Activated naive CD8-positive, alpha-beta T cell treated with anti-CD3 and anti-CD28 coated beads, Interleukin-2, amount 10 ng/mL, durations not matched to agents 7 days and 5 days (primary cell): ENCODE results near the gene FRMD5. TPM values are rescaled to one million over a fixed set of nuclear protein-coding genes. Genes with fewer than 3 reads are reported as not detected.
"Not testable (repeated sequence)": the region's sequence is repeated elsewhere in the genome, so short reads cannot be mapped to it uniquely, and the experiment has no call there.

Source experiments
- ATAC-seq: fragments of 150-1000 bp; cut with Tn5 transposase; one replicate; pipeline ENCODE4 v1.10.0; 2021; ENCODE audit warnings: low read depth, moderate library complexity
- POLR2A ChIA-PET: fragments of 350-600 bp; sonication (Branson Sonifier 250); formaldehyde crosslinking; loops from one replicate; lab custom pipeline; 2021; ENCODE audit warnings: antibody characterized with exemption; lab: Charles Lee
- DNase-seq: peaks from one replicate; pipeline ENCODE4 v3.0.0; 2021
- H3K27ac Mint-ChIP-seq: one replicate; pipeline ENCODE4 v1.8.0; 2022; ENCODE audit warnings: mild to moderate bottlenecking, mixed read lengths
- H3K27me3 Mint-ChIP-seq: one replicate; pipeline ENCODE4 v1.8.0; 2022; ENCODE audit warnings: mild to moderate bottlenecking, moderate library complexity, mixed read lengths
- H3K36me3 Mint-ChIP-seq: one replicate; pipeline ENCODE4 v1.8.0; 2021; ENCODE audit warnings: mild to moderate bottlenecking, mixed read lengths
- H3K4me1 Mint-ChIP-seq: one replicate; pipeline ENCODE4 v1.8.0; 2021; ENCODE audit warnings: mixed read lengths
- H3K4me3 Mint-ChIP-seq: one replicate; pipeline ENCODE4 v1.8.0; 2022; ENCODE audit warnings: mild to moderate bottlenecking, moderate library complexity, mixed read lengths
- H3K9me3 Mint-ChIP-seq: one replicate; pipeline ENCODE4 v1.8.0; 2021; ENCODE audit warnings: mixed read lengths
- total RNA-seq, 2 experiments: library from RNA; stranded (reverse); gene quantifications; one replicate each; pipeline ENCODE4 v1.2.3, GENCODE V29; 2021

Gene FRMD5
- total RNA-seq: under 1 TPM in 1 of 2 experiments, not detected in 1; 0.26 TPM

GRCh38 chr15:44195151-44195740, at the start of gene FRMD5:
Gene FRMD5, minus strand, starts transcription at chr15:44195271.
- peaks cover 71% of the 10 kb centered on the region for H3K27me3 Mint-ChIP-seq
- peaks cover 10% of the 10 kb centered on the region for H3K4me1 Mint-ChIP-seq
- DNase-seq (peak; percentile 85), ATAC-seq (peak; percentile 95)
- peak within 1 kb of the TSS; percentile 91 for H3K4me3 Mint-ChIP-seq
- H3K9me3 Mint-ChIP-seq: no peaks in the 10 kb centered on the region
- POLR2A ChIA-PET: interaction anchor here (1.0 kb wide), 1 partner anchor 235 kb away, joined by 3 read pairs; no protein-coding TSS in a partner anchor
- H3K36me3 Mint-ChIP-seq: no peaks in the 10 kb centered on the region
- no peak within 1 kb of the TSS for H3K27ac Mint-ChIP-seq

GRCh38 chr15:44243829-44244228, 48.8 kb upstream of the FRMD5 start:
- ATAC-seq (no peak), DNase-seq (no peak)
- no peak overlapping the region for H3K4me3 Mint-ChIP-seq
- no peaks in the 10 kb centered on the region for H3K36me3 Mint-ChIP-seq
- POLR2A ChIA-PET: no interaction called here
- H3K9me3 Mint-ChIP-seq: no peaks in the 10 kb centered on the region
- H3K27me3 Mint-ChIP-seq: peaks cover 2% of the 10 kb centered on the region
- no peak overlapping the region for H3K27ac Mint-ChIP-seq
- no peaks in the 10 kb centered on the region for H3K4me1 Mint-ChIP-seq

- no peaks in the 10 kb centered on the region for H3K4me1 Mint-ChIP-seq
- POLR2A ChIA-PET: no interaction called here
- no peaks in the 10 kb centered on the region for H3K36me3 Mint-ChIP-seq
- peaks cover 2% of the 10 kb centered on the region for H3K27me3 Mint-ChIP-seq
- no peak overlapping the region for H3K27ac Mint-ChIP-seq
- DNase-seq: no peak
- H3K9me3 Mint-ChIP-seq: no peaks in the 10 kb centered on the region
- H3K4me3 Mint-ChIP-seq: no peak overlapping the region
- no peak for ATAC-seq
Measured at GRCh38 chr15:44243141-44243540, 48.1 kb upstream of the FRMD5 start.

GRCh38 chr15:44231842-44232241, 36.8 kb upstream of the FRMD5 start:
- POLR2A ChIA-PET: interaction anchor here (0.6 to 0.7 kb wide), 2 partner anchors 10 to 240 kb away, joined by 3 read pairs; no protein-coding TSS in a partner anchor
- H3K27ac Mint-ChIP-seq: no peak overlapping the region

GRCh38 chr15:44229301-44229700, 34.2 kb upstream of the FRMD5 start:
- not testable (repeated sequence) for ATAC-seq, H3K27ac Mint-ChIP-seq, H3K9me3 Mint-ChIP-seq, H3K36me3 Mint-ChIP-seq, DNase-seq, H3K4me1 Mint-ChIP-seq, H3K4me3 Mint-ChIP-seq
- H3K27me3 Mint-ChIP-seq: peaks cover 14% of the 10 kb centered on the region
- POLR2A ChIA-PET: interaction anchor here (0.7 kb wide), 1 partner anchor 253 kb away, joined by 7 read pairs; no protein-coding TSS in a partner anchor

More at GRCh38 chr15:44231842-44232241, 36.8 kb upstream of the FRMD5 start:
- Mint-ChIP-seq H3K4me3 (no peak overlapping the region), H3K27me3 (peaks cover 8% of the 10 kb centered on the region), H3K36me3 (no peaks in the 10 kb centered on the region), H3K4me1 (no peaks in the 10 kb centered on the region), H3K9me3 (no peaks in the 10 kb centered on the region)
- DNase-seq: no peak
- ATAC-seq: no peak

- no peak overlapping the region for H3K27ac Mint-ChIP-seq
- peaks cover 12% of the 10 kb centered on the region for H3K27me3 Mint-ChIP-seq
- H3K36me3 Mint-ChIP-seq: no peaks in the 10 kb centered on the region
- ATAC-seq (no peak), DNase-seq (no peak)
- no peak overlapping the region for H3K4me3 Mint-ChIP-seq
- H3K9me3 Mint-ChIP-seq: peaks cover 2% of the 10 kb centered on the region
- no peaks in the 10 kb centered on the region for H3K4me1 Mint-ChIP-seq
- POLR2A ChIA-PET: no interaction called here
Measured at GRCh38 chr15:44227584-44227983, 32.5 kb upstream of the FRMD5 start.

- H3K27ac Mint-ChIP-seq, H3K4me3 Mint-ChIP-seq, H3K9me3 Mint-ChIP-seq, H3K36me3 Mint-ChIP-seq, POLR2A ChIA-PET, ATAC-seq, DNase-seq, H3K4me1 Mint-ChIP-seq: not testable (repeated sequence)
- peaks cover 16% of the 10 kb centered on the region for H3K27me3 Mint-ChIP-seq
Measured at GRCh38 chr15:44227001-44227400, 31.9 kb upstream of the FRMD5 start.

- Mint-ChIP-seq H3K4me3 (no peak overlapping the region), H3K4me1 (peaks cover 1% of the 10 kb centered on the region), H3K36me3 (no peaks in the 10 kb centered on the region), H3K9me3 (peaks cover 2% of the 10 kb centered on the region), H3K27me3 (peaks cover 28% of the 10 kb centered on the region), H3K27ac (no peak overlapping the region)
- DNase-seq (no peak), ATAC-seq (no peak)
- POLR2A ChIA-PET: interaction anchor here (0.6 kb wide), 1 partner anchor 9 kb away, joined by 3 read pairs; no protein-coding TSS in a partner anchor
Measured at GRCh38 chr15:44222478-44222877, 27.4 kb upstream of the FRMD5 start.

- POLR2A ChIA-PET: no interaction called here
- no peak overlapping the region for H3K4me3 Mint-ChIP-seq
- ATAC-seq (no peak), DNase-seq (no peak)
- H3K27me3 Mint-ChIP-seq: peaks cover 26% of the 10 kb centered on the region
- no peaks in the 10 kb centered on the region for H3K36me3 Mint-ChIP-seq
- no peaks in the 10 kb centered on the region for H3K9me3 Mint-ChIP-seq
- peaks cover 1% of the 10 kb centered on the region for H3K4me1 Mint-ChIP-seq
- H3K27ac Mint-ChIP-seq: no peak overlapping the region
Measured at GRCh38 chr15:44219073-44219472, 24.0 kb upstream of the FRMD5 start.

GRCh38 chr15:44216958-44217357, 21.9 kb upstream of the FRMD5 start:
- Mint-ChIP-seq H3K9me3 (no peaks in the 10 kb centered on the region), H3K27me3 (peaks cover 24% of the 10 kb centered on the region), H3K36me3 (no peaks in the 10 kb centered on the region), H3K4me3 (no peak overlapping the region), H3K4me1 (peaks cover 1% of the 10 kb centered on the region), H3K27ac (no peak overlapping the region)
- DNase-seq: no peak
- POLR2A ChIA-PET: no interaction called here
- no peak for ATAC-seq

- Mint-ChIP-seq H3K27ac (no peak overlapping the region), H3K4me3 (no peak overlapping the region), H3K27me3 (peaks cover 22% of the 10 kb centered on the region), H3K36me3 (no peaks in the 10 kb centered on the region), H3K4me1 (peaks cover 1% of the 10 kb centered on the region), H3K9me3 (no peaks in the 10 kb centered on the region)
- DNase-seq: no peak
- POLR2A ChIA-PET: no interaction called here
- ATAC-seq: no peak
Measured at GRCh38 chr15:44215594-44215993, 20.5 kb upstream of the FRMD5 start.

GRCh38 chr15:44208956-44209355, 13.9 kb upstream of the FRMD5 start:
- POLR2A ChIA-PET: no interaction called here
- H3K4me1 Mint-ChIP-seq: no peaks in the 10 kb centered on the region
- no peaks in the 10 kb centered on the region for H3K36me3 Mint-ChIP-seq
- no peak overlapping the region for H3K4me3 Mint-ChIP-seq
- H3K27ac Mint-ChIP-seq: no peak overlapping the region
- DNase-seq (no peak), ATAC-seq (no peak)
- peaks cover 18% of the 10 kb centered on the region for H3K27me3 Mint-ChIP-seq
- H3K9me3 Mint-ChIP-seq: no peaks in the 10 kb centered on the region

- POLR2A ChIA-PET: no interaction called here
- no peak overlapping the region for H3K27ac Mint-ChIP-seq
- ATAC-seq: no peak
Measured at GRCh38 chr15:44207643-44208042, 12.6 kb upstream of the FRMD5 start.

GRCh38 chr15:44199393-44199792, 4.3 kb upstream of the FRMD5 start:
- Mint-ChIP-seq H3K4me1 (peaks cover 4% of the 10 kb centered on the region), H3K27ac (no peak overlapping the region), H3K9me3 (no peaks in the 10 kb centered on the region), H3K36me3 (no peaks in the 10 kb centered on the region), H3K27me3 (peaks cover 67% of the 10 kb centered on the region), H3K4me3 (no peak overlapping the region)
- ATAC-seq (no peak), DNase-seq (no peak)
- POLR2A ChIA-PET: no interaction called here

More at GRCh38 chr15:44207643-44208042, 12.6 kb upstream of the FRMD5 start:
- no peaks in the 10 kb centered on the region for H3K4me1 Mint-ChIP-seq
- no peaks in the 10 kb centered on the region for H3K36me3 Mint-ChIP-seq
- H3K27me3 Mint-ChIP-seq: peaks cover 26% of the 10 kb centered on the region
- H3K9me3 Mint-ChIP-seq: no peaks in the 10 kb centered on the region
- H3K4me3 Mint-ChIP-seq: no peak overlapping the region
- no peak for DNase-seq
